Measurements from ENCODE around the gene ATP11C.

Gene ATP11C

DNA sequence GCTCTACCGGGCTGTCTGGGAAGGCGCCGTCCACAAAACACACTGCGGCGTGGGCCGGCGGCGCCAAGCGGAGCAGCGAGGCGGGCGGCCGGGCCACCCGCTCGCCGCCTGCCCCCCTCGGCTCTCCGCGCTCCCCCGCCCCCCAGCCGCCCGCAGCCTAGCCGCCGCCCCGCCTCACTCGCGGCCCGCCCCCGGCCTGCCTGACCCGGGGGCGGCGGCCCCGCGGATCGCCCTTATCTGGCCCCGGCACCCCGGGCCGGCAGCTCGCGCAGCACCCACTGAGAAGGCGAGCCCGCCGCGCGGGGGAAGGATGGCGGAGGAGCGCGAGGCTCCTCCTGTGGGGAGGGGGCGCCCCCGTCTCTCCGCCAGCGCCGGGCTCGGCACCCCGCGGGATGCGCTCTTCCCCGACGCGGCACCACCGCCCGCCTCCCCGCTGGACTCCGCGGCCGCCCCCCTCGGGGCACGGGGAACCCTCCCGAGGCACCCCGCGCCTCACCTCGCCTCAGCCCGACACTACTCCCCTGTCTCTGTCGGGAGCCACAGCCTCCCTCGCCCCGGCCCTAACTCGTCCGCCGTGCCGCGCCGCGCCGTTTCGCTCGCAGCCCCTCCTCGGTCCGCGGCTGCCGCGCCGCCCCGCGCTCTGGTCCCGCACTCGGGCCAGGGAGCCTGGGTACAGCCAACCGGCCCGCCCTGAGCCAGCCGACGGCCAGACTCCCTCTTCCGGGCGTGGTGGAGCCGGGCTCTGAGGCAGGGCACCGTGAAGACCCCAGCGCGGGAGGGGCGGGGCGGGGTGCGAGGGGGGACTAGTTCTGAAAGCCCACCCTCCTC is 566 bp downstream of the ATP11C start:
- TF ChIP-seq SIN3A (IDR thresholded peaks at IDR 0.05; ENCODE audit: borderline replicate concordance, insufficient read depth, low read length): no peak
- no peak for TF ChIP-seq FOXP2 (optimal IDR thresholded peaks at IDR 0.05; ENCODE audit: borderline replicate concordance, extremely low read depth, extremely low read length, insufficient read depth)

GRCh38 chrX:139931646-139932072 is 1.2 kb downstream of the ATP11C start:
- TF ChIP-seq FOXP2 (optimal IDR thresholded peaks at IDR 0.05; ENCODE audit: borderline replicate concordance, extremely low read depth, extremely low read length, insufficient read depth): no peak
- TF ChIP-seq, protein P1, sequence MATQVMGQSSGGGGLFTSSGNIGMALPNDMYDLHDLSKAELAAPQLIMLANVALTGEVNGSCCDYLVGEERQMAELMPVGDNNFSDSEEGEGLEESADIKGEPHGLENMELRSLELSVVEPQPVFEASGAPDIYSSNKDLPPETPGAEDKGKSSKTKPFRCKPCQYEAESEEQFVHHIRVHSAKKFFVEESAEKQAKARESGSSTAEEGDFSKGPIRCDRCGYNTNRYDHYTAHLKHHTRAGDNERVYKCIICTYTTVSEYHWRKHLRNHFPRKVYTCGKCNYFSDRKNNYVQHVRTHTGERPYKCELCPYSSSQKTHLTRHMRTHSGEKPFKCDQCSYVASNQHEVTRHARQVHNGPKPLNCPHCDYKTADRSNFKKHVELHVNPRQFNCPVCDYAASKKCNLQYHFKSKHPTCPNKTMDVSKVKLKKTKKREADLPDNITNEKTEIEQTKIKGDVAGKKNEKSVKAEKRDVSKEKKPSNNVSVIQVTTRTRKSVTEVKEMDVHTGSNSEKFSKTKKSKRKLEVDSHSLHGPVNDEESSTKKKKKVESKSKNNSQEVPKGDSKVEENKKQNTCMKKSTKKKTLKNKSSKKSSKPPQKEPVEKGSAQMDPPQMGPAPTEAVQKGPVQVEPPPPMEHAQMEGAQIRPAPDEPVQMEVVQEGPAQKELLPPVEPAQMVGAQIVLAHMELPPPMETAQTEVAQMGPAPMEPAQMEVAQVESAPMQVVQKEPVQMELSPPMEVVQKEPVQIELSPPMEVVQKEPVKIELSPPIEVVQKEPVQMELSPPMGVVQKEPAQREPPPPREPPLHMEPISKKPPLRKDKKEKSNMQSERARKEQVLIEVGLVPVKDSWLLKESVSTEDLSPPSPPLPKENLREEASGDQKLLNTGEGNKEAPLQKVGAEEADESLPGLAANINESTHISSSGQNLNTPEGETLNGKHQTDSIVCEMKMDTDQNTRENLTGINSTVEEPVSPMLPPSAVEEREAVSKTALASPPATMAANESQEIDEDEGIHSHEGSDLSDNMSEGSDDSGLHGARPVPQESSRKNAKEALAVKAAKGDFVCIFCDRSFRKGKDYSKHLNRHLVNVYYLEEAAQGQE (IDR thresholded peaks at IDR 0.05; ENCODE audit: insufficient read depth in 1 of 2, low read depth in 2 of 2, low read length in 2 of 2): no peak
- TF ChIP-seq POLR2AphosphoS5 (IDR thresholded peaks at IDR 0.05; ENCODE audit: low read depth, low read length): no peak

DNA sequence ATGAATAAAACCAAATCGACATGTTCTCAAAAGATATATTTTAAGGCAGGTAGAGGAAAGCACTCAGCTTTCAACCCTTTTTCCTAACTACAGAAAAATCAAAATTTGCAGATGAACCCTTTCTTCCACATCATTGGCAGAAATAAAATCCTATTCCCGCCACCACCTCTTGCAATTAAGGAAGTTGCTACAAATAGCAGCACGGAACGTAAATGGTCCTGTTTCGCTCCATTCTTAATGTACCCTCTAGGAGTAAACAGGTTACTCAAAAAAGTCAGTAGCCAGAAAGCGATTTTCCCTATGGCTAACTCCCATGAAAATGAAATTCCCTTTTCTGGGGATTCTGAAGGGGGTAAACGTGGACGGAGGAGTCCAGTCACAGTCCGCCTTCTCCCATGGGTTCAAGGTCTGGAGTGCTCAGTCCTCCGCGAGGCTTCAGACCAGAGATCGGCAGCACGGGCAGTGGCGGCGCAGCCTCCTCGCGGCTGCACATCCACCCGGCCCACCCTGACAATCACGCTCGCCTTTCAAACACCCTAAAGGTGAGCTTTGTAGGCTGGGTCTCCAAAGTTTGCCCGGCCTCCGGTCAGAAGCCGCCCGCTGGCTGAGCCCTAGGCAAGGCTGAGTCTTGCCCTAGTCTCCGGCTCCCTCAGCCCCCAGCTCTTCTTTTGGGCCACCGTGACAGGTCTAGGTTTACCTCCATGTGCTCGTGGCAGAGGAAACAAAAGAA is 1.8 kb downstream of the ATP11C start:
- TF ChIP-seq, protein P1 (IDR thresholded peaks at IDR 0.05; ENCODE audit: insufficient read depth in 1 of 2, low read depth in 2 of 2, low read length in 2 of 2): no peak
- no peak for TF ChIP-seq POLR2AphosphoS5 (IDR thresholded peaks at IDR 0.05; ENCODE audit: low read depth, low read length)
- TF ChIP-seq TAF1 (IDR thresholded peaks at IDR 0.05; ENCODE audit: borderline replicate concordance, insufficient read depth, low read length): no peak
- TF ChIP-seq FOXP2 (optimal IDR thresholded peaks at IDR 0.05; ENCODE audit: borderline replicate concordance, extremely low read depth, extremely low read length, insufficient read depth): no peak
- TF ChIP-seq SIN3A (IDR thresholded peaks at IDR 0.05; ENCODE audit: borderline replicate concordance, insufficient read depth, low read length): no peak

DNA sequence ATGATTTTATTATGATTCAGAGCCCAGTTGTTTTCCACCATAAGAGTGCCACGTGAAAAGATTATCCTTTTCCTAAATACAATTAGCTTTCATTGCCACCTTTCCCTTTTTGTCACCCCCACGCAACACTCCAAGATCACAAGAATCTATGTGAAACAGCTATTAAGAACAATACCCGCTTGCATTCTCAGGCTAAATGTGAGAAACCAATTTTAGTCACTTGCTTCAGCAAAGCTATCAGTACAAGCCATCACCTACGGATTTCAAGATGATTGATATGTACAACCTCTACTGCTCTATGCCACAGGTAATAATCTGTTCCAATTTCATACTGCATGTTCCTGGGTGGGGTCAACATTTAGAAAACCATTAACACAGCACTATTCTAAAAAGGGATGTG is 2.5 kb downstream of the ATP11C start:
- no peak for TF ChIP-seq FOXP2 (optimal IDR thresholded peaks at IDR 0.05; ENCODE audit: borderline replicate concordance, extremely low read depth, extremely low read length, insufficient read depth)
- no peak for TF ChIP-seq SIN3A (IDR thresholded peaks at IDR 0.05; ENCODE audit: borderline replicate concordance, insufficient read depth, low read length)
- TF ChIP-seq POLR2AphosphoS5 (IDR thresholded peaks at IDR 0.05; ENCODE audit: low read depth, low read length): no peak
- TF ChIP-seq, protein P1 (IDR thresholded peaks at IDR 0.05; ENCODE audit: insufficient read depth in 1 of 2, low read depth in 2 of 2, low read length in 2 of 2): no peak
- no peak for TF ChIP-seq TAF1 (IDR thresholded peaks at IDR 0.05; ENCODE audit: borderline replicate concordance, insufficient read depth, low read length)

DNA sequence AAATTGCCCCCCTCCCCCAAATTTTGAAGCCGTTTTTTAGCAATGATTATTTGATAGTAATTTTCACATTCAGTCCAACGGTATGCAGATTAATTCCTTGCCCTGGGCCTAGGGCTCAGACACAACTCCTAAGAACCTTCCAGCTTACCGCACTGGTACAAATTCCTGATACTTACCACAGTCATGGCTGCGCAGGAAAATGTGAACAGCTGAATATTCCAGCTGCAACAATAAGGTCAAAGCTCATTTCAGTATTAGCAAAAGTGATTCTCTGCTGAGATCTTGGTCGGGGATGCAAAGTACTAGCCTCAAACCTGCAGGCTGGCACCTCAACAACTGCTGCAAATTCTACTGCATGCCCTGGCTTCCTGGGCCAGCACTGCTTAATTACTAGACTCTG is 3.0 kb downstream of the ATP11C start:
- TF ChIP-seq FOXP2 (optimal IDR thresholded peaks at IDR 0.05; ENCODE audit: borderline replicate concordance, extremely low read depth, extremely low read length, insufficient read depth) (no peak), POLR2AphosphoS5 (IDR thresholded peaks at IDR 0.05; ENCODE audit: low read depth, low read length) (no peak), SIN3A (IDR thresholded peaks at IDR 0.05; ENCODE audit: borderline replicate concordance, insufficient read depth, low read length) (no peak), TAF1 (IDR thresholded peaks at IDR 0.05; ENCODE audit: borderline replicate concordance, insufficient read depth, low read length) (no peak)
- TF ChIP-seq, protein P1 (IDR thresholded peaks at IDR 0.05; ENCODE audit: insufficient read depth in 1 of 2, low read depth in 2 of 2, low read length in 2 of 2): no peak
